Loucy (cell line): Measurements from ENCODE around the gene ARFIP1.

ENCODE experiments used
- H2AFZ ChIP-seq: fragments of 200-600 bp; sonication (generic); 2 replicates; pipeline ENCODE4 v1.6.0; 2016; ENCODE audit warnings: antibody characterized with exemption, mild to moderate bottlenecking, low read length, moderate library complexity
- H3F3A ChIP-seq: fragments of 200-600 bp; 2 replicates; pipeline ENCODE4 v1.6.0; 2016; ENCODE audit warnings: antibody characterized with exemption, low read depth, mild to moderate bottlenecking
- H3K27me3 ChIP-seq: fragments of 200-600 bp; sonication (generic); 2 replicates; pipeline ENCODE4 v1.6.1; 2014; ENCODE audit warnings: low read length, mild to moderate bottlenecking; ENCODE audit not compliant: insufficient read depth, poor library complexity, severe bottlenecking
- H3K36me3 ChIP-seq: fragments of 200-600 bp; sonication (generic); 2 replicates; pipeline ENCODE4 v1.6.1; 2016; ENCODE audit warnings: low read length; ENCODE audit not compliant: insufficient read depth
- H3K4me1 ChIP-seq: fragments of 200-600 bp; sonication (generic); 2 replicates; pipeline ENCODE4 v1.5.1; 2014; ENCODE audit warnings: low read length, mild to moderate bottlenecking; ENCODE audit not compliant: insufficient read depth, poor library complexity, severe bottlenecking
- H3K4me2 ChIP-seq: fragments of 200-600 bp; sonication (generic); 2 replicates; pipeline ENCODE4 v1.6.0; 2014; ENCODE audit warnings: antibody characterized with exemption, low read length, low read depth, mild to moderate bottlenecking; ENCODE audit not compliant: poor library complexity, severe bottlenecking
- H3K4me3 ChIP-seq: fragments of 200-600 bp; sonication (generic); 2 replicates; pipeline ENCODE4 v1.5.1; 2014; ENCODE audit warnings: low read length, mild to moderate bottlenecking, mixed read lengths; ENCODE audit not compliant: poor library complexity, severe bottlenecking
- H3K79me2 ChIP-seq: fragments of 200-600 bp; sonication (generic); 2 replicates; pipeline ENCODE4 v1.6.1; 2014; ENCODE audit warnings: low read length; ENCODE audit not compliant: insufficient read depth
- H3K9ac ChIP-seq: fragments of 200-600 bp; sonication (generic); 2 replicates; pipeline ENCODE4 v1.6.0; 2014; ENCODE audit warnings: mild to moderate bottlenecking, low read depth, low read length, moderate library complexity; ENCODE audit not compliant: poor library complexity, severe bottlenecking
- H3K9me2 ChIP-seq: fragments of 200-600 bp; sonication (generic); replicated peaks from 2 replicates; pipeline ENCODE4 v1.6.1; 2016; ENCODE audit warnings: low read depth, low read length, mixed read lengths
- H3K9me3 ChIP-seq: fragments of 200-600 bp; sonication (generic); 2 replicates; pipeline ENCODE4 v1.6.1; 2014; ENCODE audit warnings: mild to moderate bottlenecking, antibody characterized with exemption, low read length, low read depth; ENCODE audit not compliant: insufficient read depth
- H4K20me1 ChIP-seq: fragments of 200-600 bp; sonication (generic); 2 replicates; pipeline ENCODE4 v1.6.0; 2014; ENCODE audit warnings: antibody characterized with exemption, low read length, mild to moderate bottlenecking; ENCODE audit not compliant: insufficient read depth, poor library complexity, severe bottlenecking
- EZH2phosphoT487 ChIP-seq: fragments of 200-600 bp; IDR thresholded peaks from 2 replicates; pipeline ENCODE4 v1.6.1; 2018; ENCODE audit warnings: antibody characterized with exemption, mild to moderate bottlenecking, moderate library complexity, borderline replicate concordance
- TF ChIP-seq, protein P1 (sequence below): fragments of 200-600 bp; sonication (generic); conservative IDR thresholded peaks from 2 replicates; pipeline ENCODE4 v1.5.1; 2014; ENCODE audit warnings: mild to moderate bottlenecking, antibody characterized with exemption, low read length

ARFIP1 gene

DNA sequence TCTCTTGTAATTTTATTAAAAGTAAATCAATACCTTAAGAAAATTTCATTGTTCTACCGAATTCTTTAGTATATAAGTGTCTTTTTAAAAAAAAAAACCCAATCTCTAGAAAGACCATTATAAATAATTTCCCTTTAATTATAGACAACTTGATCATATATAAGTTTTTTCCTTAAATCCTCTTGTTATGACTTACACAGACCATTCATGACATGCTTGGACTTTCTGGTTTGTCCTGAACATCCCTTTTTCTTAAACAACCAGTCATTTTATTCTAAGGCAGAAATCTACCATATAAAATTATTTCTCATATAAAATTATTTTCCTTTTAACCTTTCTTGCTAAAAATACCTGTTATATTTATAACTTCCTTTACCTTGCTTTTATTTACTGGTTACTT lies 141.0 kb downstream of the ARFIP1 start:
- TF ChIP-seq, protein P1, sequence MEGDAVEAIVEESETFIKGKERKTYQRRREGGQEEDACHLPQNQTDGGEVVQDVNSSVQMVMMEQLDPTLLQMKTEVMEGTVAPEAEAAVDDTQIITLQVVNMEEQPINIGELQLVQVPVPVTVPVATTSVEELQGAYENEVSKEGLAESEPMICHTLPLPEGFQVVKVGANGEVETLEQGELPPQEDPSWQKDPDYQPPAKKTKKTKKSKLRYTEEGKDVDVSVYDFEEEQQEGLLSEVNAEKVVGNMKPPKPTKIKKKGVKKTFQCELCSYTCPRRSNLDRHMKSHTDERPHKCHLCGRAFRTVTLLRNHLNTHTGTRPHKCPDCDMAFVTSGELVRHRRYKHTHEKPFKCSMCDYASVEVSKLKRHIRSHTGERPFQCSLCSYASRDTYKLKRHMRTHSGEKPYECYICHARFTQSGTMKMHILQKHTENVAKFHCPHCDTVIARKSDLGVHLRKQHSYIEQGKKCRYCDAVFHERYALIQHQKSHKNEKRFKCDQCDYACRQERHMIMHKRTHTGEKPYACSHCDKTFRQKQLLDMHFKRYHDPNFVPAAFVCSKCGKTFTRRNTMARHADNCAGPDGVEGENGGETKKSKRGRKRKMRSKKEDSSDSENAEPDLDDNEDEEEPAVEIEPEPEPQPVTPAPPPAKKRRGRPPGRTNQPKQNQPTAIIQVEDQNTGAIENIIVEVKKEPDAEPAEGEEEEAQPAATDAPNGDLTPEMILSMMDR: no peak
- no peak for TF ChIP-seq EZH2phosphoT487

DNA sequence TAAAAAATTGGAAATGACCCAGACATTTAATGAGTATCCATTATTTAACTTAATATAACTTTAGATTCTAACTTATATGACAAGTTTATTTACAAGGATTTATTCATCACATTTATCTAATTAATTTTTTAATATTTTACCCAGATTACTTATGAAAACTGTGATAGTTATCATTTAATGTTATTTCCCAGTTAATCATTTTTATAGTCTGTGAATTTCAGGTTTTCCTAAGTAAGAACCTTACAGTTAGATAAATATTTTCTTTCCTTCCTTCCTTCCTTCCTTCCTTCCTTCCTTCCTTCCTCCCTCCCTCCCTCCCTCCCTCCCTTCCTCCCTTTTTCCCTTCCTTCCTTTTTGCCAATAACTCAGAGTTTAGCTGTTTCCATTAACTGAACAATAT lies 141.5 kb downstream of the ARFIP1 start:
- H4K20me1 ChIP-seq: no peaks in the 10 kb centered on the region
- peaks cover 11% of the 10 kb centered on the region for H3K9me3 ChIP-seq
- H3K9me2 ChIP-seq: no peaks in the 10 kb centered on the region
- H3K79me2 ChIP-seq: no peaks in the 10 kb centered on the region
- H3K9ac ChIP-seq: no peak overlapping the region
- no peak overlapping the region for H2AFZ ChIP-seq
- H3K4me1 ChIP-seq: no peaks in the 10 kb centered on the region
- no peaks in the 10 kb centered on the region for H3K36me3 ChIP-seq
- H3F3A ChIP-seq: no peaks in the 10 kb centered on the region
- H3K4me2 ChIP-seq: no peak overlapping the region
- TF ChIP-seq EZH2phosphoT487: no peak
- TF ChIP-seq, protein P1: no peak
- H3K27me3 ChIP-seq: no peaks in the 10 kb centered on the region
- no peak overlapping the region for H3K4me3 ChIP-seq

More for the DNA sequence above, 141.0 kb downstream of the ARFIP1 start:
- H3K4me3 ChIP-seq: no peak overlapping the region
- no peaks in the 10 kb centered on the region for H3K36me3 ChIP-seq
- H3F3A ChIP-seq: no peaks in the 10 kb centered on the region
- H3K4me2 ChIP-seq: no peak overlapping the region
- no peaks in the 10 kb centered on the region for H3K4me1 ChIP-seq
- no peaks in the 10 kb centered on the region for H4K20me1 ChIP-seq
- no peaks in the 10 kb centered on the region for H3K79me2 ChIP-seq
- no peaks in the 10 kb centered on the region for H3K9me2 ChIP-seq
- no peaks in the 10 kb centered on the region for H3K27me3 ChIP-seq
- H3K9me3 ChIP-seq: peaks cover 11% of the 10 kb centered on the region
- H3K9ac ChIP-seq: no peak overlapping the region
- H2AFZ ChIP-seq: no peak overlapping the region

DNA sequence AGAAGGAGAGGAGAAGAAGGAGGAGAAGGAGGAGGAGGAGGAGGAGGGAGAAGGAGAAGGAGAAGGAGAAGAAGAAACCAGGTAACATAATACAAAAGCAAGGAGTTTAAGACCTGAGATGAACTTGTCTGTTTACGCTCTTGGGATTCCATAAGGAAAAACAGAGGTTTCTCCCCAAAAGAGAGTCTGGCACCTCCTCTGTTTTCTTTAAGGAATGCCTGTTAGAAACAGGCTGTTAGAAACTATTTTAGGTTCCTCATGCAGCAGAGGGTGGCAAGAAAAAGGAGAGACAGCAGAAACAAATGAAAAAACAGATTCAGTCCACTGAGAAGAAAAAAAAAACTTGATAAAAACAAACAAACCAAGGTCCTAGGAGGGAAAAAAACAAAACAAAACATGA lies 146.1 kb downstream of the ARFIP1 start:
- H3K79me2 ChIP-seq: no peaks in the 10 kb centered on the region
- H3K4me1 ChIP-seq: peaks cover 30% of the 10 kb centered on the region
- TF ChIP-seq, protein P1: no peak
- no peak for TF ChIP-seq EZH2phosphoT487

More for the DNA sequence above, 146.1 kb downstream of the ARFIP1 start:
- Histone ChIP-seq H2AFZ (no peak overlapping the region), H3F3A (no peaks in the 10 kb centered on the region), H3K9ac (no peak overlapping the region), H3K36me3 (no peaks in the 10 kb centered on the region), H4K20me1 (no peaks in the 10 kb centered on the region), H3K4me2 (no peak overlapping the region), H3K27me3 (no peaks in the 10 kb centered on the region), H3K9me3 (no peaks in the 10 kb centered on the region), H3K9me2 (no peaks in the 10 kb centered on the region), H3K4me3 (no peak overlapping the region)
